Measurements from ENCODE around the gene GALNT16. TPM values are rescaled to one million over a fixed set of nuclear protein-coding genes. Genes with fewer than 3 reads are reported as not detected.

The GALNT16 gene
- total RNA-seq, 4 donors from 2014 or later: 5.8 to 18.4 (median 10.5) TPM

DNA sequence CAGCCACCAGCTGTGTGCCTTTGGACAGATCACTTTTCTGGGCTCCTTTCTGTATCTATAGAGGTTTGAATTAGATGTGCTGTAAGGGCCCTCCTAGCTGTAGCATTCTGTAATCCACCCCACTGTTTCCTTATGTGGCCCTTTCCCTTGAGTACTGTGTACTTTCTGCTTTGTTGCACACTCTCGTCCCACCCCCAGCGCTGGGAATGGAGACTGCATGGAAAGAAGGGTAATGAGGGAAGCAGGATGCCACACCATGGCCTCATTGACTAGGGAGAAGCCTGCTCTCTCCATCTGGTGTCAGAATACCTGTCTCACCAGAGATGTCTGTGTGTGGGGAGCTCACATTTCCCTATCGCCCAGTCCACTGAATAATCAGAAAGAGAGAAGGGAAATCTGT lies 13.6 kb upstream of the GALNT16 start:
- WGBS: 83% methylated on average over 3 of the region's 3 CpGs
- TF ChIP-seq POLR2AphosphoS5 (IDR thresholded peaks at IDR 0.05) (no peak), POLR2A (IDR thresholded peaks at IDR 0.05; ENCODE audit: low read depth) (no peak), EP300 (IDR thresholded peaks at IDR 0.05) (no peak)
- TF ChIP-seq, protein P1, sequence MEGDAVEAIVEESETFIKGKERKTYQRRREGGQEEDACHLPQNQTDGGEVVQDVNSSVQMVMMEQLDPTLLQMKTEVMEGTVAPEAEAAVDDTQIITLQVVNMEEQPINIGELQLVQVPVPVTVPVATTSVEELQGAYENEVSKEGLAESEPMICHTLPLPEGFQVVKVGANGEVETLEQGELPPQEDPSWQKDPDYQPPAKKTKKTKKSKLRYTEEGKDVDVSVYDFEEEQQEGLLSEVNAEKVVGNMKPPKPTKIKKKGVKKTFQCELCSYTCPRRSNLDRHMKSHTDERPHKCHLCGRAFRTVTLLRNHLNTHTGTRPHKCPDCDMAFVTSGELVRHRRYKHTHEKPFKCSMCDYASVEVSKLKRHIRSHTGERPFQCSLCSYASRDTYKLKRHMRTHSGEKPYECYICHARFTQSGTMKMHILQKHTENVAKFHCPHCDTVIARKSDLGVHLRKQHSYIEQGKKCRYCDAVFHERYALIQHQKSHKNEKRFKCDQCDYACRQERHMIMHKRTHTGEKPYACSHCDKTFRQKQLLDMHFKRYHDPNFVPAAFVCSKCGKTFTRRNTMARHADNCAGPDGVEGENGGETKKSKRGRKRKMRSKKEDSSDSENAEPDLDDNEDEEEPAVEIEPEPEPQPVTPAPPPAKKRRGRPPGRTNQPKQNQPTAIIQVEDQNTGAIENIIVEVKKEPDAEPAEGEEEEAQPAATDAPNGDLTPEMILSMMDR (IDR thresholded peaks at IDR 0.05): no peak
- no peak for DNase-seq (ENCODE audit: extremely low spot score)
- Histone ChIP-seq H3K9me3 (no peaks in the 10 kb centered on the region), H3K27ac (replicated peaks in 1 of 4) (peak overlapping the region in 1 of 4 donors; percentile 74), H3K36me3 (peaks cover 0 to 12% (median 6%) of the 10 kb centered on the region in 4 donors), H3K4me3 (no peak overlapping the region), H3K27me3 (no peaks in the 10 kb centered on the region), H3K4me1 (peaks cover 9 to 40% (median 38%) of the 10 kb centered on the region in 4 donors)
- intact Hi-C loops (cut with DNase I): no loop called here

DNA sequence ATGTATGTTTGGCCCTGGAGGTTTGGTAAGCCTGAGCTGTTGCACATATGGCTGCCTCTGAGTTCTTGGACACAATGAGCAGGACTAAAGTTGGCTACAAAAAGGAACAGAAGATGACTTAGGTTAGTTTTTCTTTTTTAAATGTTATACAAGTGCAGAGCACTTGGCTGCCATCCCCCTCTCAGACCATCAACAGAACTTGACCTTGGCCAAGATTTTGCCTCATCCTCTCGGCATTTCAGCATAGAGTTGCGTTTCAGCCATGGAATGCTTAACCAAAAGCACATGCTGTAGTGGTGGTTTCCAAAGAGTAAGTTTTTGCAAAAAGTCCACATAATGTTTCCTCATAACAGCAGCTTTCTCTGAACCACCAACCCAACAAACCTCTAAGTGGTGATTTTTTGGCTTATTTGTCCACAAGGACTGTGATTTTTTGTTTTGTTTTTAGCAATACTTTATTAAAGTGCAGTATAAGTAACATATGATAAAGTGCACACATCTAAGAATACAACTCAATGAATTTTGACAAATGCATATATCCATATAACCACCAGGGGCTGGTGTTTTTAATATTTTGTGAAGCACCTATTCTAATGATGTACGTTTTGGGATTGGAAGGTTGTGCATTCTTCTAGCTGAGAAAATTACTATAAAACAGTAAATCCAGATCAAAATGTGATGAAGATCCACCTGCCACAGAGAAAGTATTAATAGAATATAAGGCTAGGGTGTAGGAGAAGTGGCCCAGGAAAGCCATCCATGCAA lies 12.1 kb upstream of the GALNT16 start:
- no peak for DNase-seq (ENCODE audit: extremely low spot score)
- TF ChIP-seq EP300 (IDR thresholded peaks at IDR 0.05) (no peak), POLR2AphosphoS5 (IDR thresholded peaks at IDR 0.05) (peak; percentile 75 to 78)
- TF ChIP-seq, protein P1 (IDR thresholded peaks at IDR 0.05): peak; percentile 16 to 35 (median 17)
- Histone ChIP-seq H3K27me3 (no peaks in the 10 kb centered on the region), H3K36me3 (no peaks in the 10 kb centered on the region), H3K9me3 (no peaks in the 10 kb centered on the region), H3K4me1 (peaks cover 9 to 34% (median 31%) of the 10 kb centered on the region in 4 donors), H3K27ac (replicated peaks in 1 of 4) (peak overlapping the region; percentile 61 to 76 (median 71)), H3K4me3 (no peak overlapping the region)
- intact Hi-C loops (cut with DNase I): no loop called here
- WGBS: 36% methylated on average over 3 of the region's 3 CpGs

DNA sequence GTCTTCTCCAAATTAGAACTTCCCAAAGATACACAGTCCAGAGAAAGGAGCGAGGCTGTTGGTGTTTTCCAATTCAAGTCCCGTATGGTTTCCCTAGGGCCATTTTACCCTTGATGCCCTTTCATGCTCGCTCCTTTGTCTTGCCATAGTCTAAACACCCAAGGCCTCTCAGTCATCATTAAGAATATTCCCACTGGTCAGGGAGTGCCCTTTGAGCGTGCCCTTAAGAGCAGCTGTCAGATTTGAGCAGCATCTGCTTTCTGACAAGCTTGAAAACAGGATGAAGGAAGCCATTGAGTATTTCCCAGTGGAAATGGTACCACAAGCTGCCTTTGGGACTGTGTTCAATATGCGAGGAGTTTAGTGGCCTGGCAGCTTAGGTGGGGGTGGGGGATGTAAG lies 10.4 kb upstream of the GALNT16 start:
- WGBS: 95% methylated on average over 4 of the region's 5 CpGs
- TF ChIP-seq POLR2A (IDR thresholded peaks at IDR 0.05; ENCODE audit: low read depth): no peak
- TF ChIP-seq EP300 (IDR thresholded peaks at IDR 0.05): no peak
- TF ChIP-seq, protein P1 (IDR thresholded peaks at IDR 0.05): no peak
- TF ChIP-seq POLR2AphosphoS5 (IDR thresholded peaks at IDR 0.05): no peak
- H3K9me3 ChIP-seq: no peaks in the 10 kb centered on the region
- DNase-seq (ENCODE audit: extremely low spot score): no peak
- intact Hi-C loops (cut with DNase I): loop anchor here (5.0 kb wide), 1 partner anchor 98 kb away; no protein-coding TSS in a partner anchor
- no peak overlapping the region for H3K4me3 ChIP-seq
- H3K27ac ChIP-seq (replicated peaks in 1 of 4): no peak overlapping the region
- no peaks in the 10 kb centered on the region for H3K27me3 ChIP-seq
- H3K4me1 ChIP-seq: peaks cover 9 to 29% (median 25%) of the 10 kb centered on the region in 4 donors
- H3K36me3 ChIP-seq: no peaks in the 10 kb centered on the region

DNA sequence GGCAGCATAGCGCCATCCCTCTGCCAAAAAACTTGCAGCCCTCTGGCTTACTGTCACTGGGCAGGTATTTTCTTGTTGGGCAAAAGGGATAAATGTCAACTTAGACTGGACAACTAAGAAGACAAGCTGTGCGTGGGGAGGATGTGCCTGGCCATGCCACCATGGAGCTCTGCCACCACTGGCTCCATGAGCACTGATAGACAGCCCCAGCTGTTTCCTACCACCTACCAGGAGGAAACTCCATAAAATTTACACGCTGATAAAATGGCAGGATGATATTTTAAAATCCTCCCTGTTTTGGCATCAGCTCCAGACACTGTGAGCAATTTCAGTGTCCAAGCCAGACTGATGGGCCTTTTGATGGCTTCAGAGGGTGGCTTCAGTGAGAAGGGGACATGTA lies 7.1 kb upstream of the GALNT16 start:
- H3K27ac ChIP-seq (replicated peaks in 1 of 4): no peak overlapping the region
- intact Hi-C loops (cut with DNase I): loop anchor here (5.0 kb wide), 1 partner anchor 94 kb away; no protein-coding TSS in a partner anchor
- H3K27me3 ChIP-seq: peaks cover 0 to 5% (median 0%) of the 10 kb centered on the region in 4 donors
- 70% methylated on average over 3 of the region's 3 CpGs for WGBS
- no peak for DNase-seq (ENCODE audit: extremely low spot score)
- TF ChIP-seq POLR2A (IDR thresholded peaks at IDR 0.05; ENCODE audit: low read depth): no peak
- no peak for TF ChIP-seq POLR2AphosphoS5 (IDR thresholded peaks at IDR 0.05)
- TF ChIP-seq, protein P1 (IDR thresholded peaks at IDR 0.05): no peak
- no peak for TF ChIP-seq EP300 (IDR thresholded peaks at IDR 0.05)
- H3K4me1 ChIP-seq: peaks cover 6 to 17% (median 11%) of the 10 kb centered on the region in 4 donors
- H3K9me3 ChIP-seq: no peaks in the 10 kb centered on the region
- H3K36me3 ChIP-seq: no peaks in the 10 kb centered on the region
- no peak overlapping the region for H3K4me3 ChIP-seq

Measured in esophagus muscularis mucosa (tissue), 4 donors.